Measurements from ENCODE around the gene CUX1. TPM values are rescaled to one million over a fixed set of nuclear protein-coding genes. Genes with fewer than 3 reads are reported as not detected.

Gene CUX1
- total RNA-seq, 4 donors from 2014 or later = 40.0 to 55.9 (median 47.3) TPM

DNA sequence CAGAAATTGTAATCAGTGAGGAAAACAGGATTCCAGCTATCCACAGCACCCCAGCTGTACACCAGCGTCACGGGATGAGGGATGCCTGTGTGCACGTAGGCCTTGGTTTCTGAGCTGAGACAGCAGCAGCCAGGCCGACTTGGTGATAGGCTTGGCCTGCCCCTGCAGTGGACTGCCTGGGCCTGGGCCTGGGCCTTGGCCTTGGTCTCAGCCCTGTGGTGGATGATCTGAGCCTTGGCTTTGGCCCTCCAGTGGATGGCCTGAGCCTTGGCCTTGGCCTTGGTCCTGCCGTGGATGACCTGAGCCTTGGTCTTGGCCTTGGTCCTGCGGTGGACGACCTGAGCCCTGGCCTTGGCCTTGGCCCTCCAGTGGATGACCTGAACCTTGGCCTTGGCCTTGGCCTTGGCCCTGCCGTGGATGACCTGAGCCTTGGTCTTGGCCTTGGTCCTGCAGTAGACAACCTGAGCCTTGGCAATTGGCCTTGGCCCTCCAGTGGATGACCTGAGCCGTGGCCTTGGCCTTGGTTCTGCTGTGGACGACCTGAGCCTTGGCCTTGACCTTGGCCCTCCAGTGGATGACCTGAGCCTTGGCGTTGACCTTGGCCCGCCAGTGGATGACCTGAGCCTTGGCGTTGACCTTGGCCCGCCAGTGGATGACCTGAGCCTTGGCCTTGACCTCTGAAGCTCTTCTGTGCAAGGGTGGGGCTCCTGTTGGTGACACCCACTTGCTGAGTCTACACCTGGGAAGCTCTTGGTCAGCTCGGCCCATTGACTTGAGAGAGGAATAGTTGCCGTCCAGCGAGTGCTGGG, 93.8 kb downstream of the CUX1 start:
- no peaks in the 10 kb centered on the region for H3K9me3 ChIP-seq
- H3K4me1 ChIP-seq = peaks cover 0 to 29% (median 16%) of the 10 kb centered on the region in 3 donors
- no peak for DNase-seq
- peaks cover 0 to 6% (median 0%) of the 10 kb centered on the region in 3 donors for H3K36me3 ChIP-seq
- H3K4me3 ChIP-seq = no peak overlapping the region
- 88 to 92% methylated on average over 5 to 8 of the region's 17 CpGs for WGBS, 2 donors
- intact Hi-C loops (cut with DNase I) = no loop called here
- TF ChIP-seq, protein P1, sequence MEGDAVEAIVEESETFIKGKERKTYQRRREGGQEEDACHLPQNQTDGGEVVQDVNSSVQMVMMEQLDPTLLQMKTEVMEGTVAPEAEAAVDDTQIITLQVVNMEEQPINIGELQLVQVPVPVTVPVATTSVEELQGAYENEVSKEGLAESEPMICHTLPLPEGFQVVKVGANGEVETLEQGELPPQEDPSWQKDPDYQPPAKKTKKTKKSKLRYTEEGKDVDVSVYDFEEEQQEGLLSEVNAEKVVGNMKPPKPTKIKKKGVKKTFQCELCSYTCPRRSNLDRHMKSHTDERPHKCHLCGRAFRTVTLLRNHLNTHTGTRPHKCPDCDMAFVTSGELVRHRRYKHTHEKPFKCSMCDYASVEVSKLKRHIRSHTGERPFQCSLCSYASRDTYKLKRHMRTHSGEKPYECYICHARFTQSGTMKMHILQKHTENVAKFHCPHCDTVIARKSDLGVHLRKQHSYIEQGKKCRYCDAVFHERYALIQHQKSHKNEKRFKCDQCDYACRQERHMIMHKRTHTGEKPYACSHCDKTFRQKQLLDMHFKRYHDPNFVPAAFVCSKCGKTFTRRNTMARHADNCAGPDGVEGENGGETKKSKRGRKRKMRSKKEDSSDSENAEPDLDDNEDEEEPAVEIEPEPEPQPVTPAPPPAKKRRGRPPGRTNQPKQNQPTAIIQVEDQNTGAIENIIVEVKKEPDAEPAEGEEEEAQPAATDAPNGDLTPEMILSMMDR (IDR thresholded peaks at IDR 0.05) = no peak
- no peak for TF ChIP-seq POLR2A (IDR thresholded peaks at IDR 0.05)
- no peaks in the 10 kb centered on the region for H3K27me3 ChIP-seq
- peak overlapping the region; percentile 41 to 81 (median 64) for H3K27ac ChIP-seq

- WGBS, 2 donors = 75 to 82% methylated on average over 19 to 20 of the region's 21 CpGs
- DNase-seq = no peak
- Histone ChIP-seq H3K9me3 (no peaks in the 10 kb centered on the region), H3K4me3 (no peak overlapping the region), H3K27ac (peak overlapping the region; percentile 41 to 81 (median 64)), H3K4me1 (peaks cover 0 to 29% (median 16%) of the 10 kb centered on the region in 3 donors), H3K27me3 (no peaks in the 10 kb centered on the region), H3K36me3 (peaks cover 0 to 14% (median 0%) of the 10 kb centered on the region in 3 donors)
- intact Hi-C loops (cut with DNase I) = no loop called here
- TF ChIP-seq, protein P1 (IDR thresholded peaks at IDR 0.05) = no peak
- no peak for TF ChIP-seq POLR2A (IDR thresholded peaks at IDR 0.05)
Measured at GRCh38 chr7:101911800-101912715, 94.6 kb downstream of the CUX1 start.

- Histone ChIP-seq H3K27me3 (no peaks in the 10 kb centered on the region), H3K4me1 (peaks cover 0 to 29% (median 16%) of the 10 kb centered on the region in 3 donors), H3K4me3 (no peak overlapping the region), H3K36me3 (peaks cover 0 to 21% (median 0%) of the 10 kb centered on the region in 3 donors), H3K9me3 (no peaks in the 10 kb centered on the region), H3K27ac (peak overlapping the region in 3 of 4 donors; percentile 56 to 72 (median 64))
- intact Hi-C loops (cut with DNase I) = no loop called here
- TF ChIP-seq POLR2A (IDR thresholded peaks at IDR 0.05) = no peak
- TF ChIP-seq, protein P1 (IDR thresholded peaks at IDR 0.05) = no peak
- WGBS, 2 donors = 81 to 86% methylated on average over 12 of the region's 12 CpGs
- no peak for DNase-seq
Measured at GRCh38 chr7:101912716-101913110, 95.3 kb downstream of the CUX1 start.

- intact Hi-C loops (cut with DNase I) = no loop called here
- whole genome bisulfite sequencing, 2 donors = 85 to 88% methylated on average over 18 to 21 of the region's 24 CpGs
- Histone ChIP-seq H3K9me3 (no peaks in the 10 kb centered on the region), H3K4me3 (peak overlapping the region in 2 of 4 donors; percentile 13 to 28), H3K36me3 (peaks cover 0 to 26% (median 0%) of the 10 kb centered on the region in 3 donors), H3K27ac (peak overlapping the region in 3 of 4 donors; percentile 10 to 72 (median 10)), H3K4me1 (peaks cover 0 to 29% (median 16%) of the 10 kb centered on the region in 3 donors), H3K27me3 (no peaks in the 10 kb centered on the region)
- TF ChIP-seq, protein P1 (IDR thresholded peaks at IDR 0.05) = no peak
- TF ChIP-seq POLR2A (IDR thresholded peaks at IDR 0.05) = no peak
- no peak for DNase-seq
Measured at GRCh38 chr7:101913247-101913721, 95.9 kb downstream of the CUX1 start.

All from esophagus squamous epithelium (tissue), 5 donors.